ENCODE results near the gene SLC2A9.

SLC2A9 gene

DNA sequence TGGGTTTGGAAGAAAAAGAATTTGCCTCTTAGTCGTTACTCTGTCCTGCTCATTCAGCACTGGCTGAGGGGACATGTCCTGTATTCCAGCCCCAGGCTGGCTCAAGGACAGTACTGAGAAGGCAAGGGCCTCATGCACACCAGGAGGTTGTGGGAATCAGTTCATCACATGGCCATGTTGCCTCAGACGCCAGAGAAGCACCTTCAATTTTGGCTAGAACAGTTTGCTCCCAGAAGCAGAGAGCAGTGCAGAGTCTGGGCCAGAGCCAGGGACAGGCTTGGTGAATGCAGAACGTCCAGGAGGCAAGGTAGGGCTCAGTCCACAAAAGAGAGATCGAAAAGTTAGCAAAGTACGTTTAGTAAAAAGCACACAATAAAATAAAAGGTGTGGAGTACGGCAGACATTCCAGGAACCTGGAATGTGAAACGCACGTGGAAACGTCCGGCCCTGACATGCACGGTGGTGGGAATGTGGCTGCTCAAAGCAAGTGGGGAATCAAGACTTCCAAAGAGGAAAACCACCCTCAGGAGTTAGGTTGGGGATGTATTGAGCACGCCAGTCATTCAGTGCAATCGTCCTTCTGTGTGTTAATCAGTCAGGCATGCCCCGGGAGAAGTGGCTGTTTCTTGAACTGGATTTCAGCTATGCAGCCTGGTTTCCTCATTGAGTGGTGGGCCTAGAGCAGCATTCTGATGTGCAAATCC is 1.2 kb upstream of the SLC2A9 start:
- no peak for DNase-seq (ENCODE audit: extremely low read depth, insufficient read length)
- H3K36me3 ChIP-seq (ENCODE audit: control insufficient read depth, insufficient read depth, low read length): no peaks in the 10 kb centered on the region
- no peaks in the 10 kb centered on the region; the same call in 1 of the 2 replicates for H3K27me3 ChIP-seq (replicated peaks; ENCODE audit: control insufficient read depth, insufficient read depth, low read length)
- no peak overlapping the region for H3K4me3 ChIP-seq (replicated peaks; ENCODE audit: low read depth, low read length)
- TF ChIP-seq, protein P1, sequence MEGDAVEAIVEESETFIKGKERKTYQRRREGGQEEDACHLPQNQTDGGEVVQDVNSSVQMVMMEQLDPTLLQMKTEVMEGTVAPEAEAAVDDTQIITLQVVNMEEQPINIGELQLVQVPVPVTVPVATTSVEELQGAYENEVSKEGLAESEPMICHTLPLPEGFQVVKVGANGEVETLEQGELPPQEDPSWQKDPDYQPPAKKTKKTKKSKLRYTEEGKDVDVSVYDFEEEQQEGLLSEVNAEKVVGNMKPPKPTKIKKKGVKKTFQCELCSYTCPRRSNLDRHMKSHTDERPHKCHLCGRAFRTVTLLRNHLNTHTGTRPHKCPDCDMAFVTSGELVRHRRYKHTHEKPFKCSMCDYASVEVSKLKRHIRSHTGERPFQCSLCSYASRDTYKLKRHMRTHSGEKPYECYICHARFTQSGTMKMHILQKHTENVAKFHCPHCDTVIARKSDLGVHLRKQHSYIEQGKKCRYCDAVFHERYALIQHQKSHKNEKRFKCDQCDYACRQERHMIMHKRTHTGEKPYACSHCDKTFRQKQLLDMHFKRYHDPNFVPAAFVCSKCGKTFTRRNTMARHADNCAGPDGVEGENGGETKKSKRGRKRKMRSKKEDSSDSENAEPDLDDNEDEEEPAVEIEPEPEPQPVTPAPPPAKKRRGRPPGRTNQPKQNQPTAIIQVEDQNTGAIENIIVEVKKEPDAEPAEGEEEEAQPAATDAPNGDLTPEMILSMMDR (IDR thresholded peaks at IDR 0.05; ENCODE audit: insufficient read depth, low read length, poor library complexity, severe bottlenecking): no peak

DNA sequence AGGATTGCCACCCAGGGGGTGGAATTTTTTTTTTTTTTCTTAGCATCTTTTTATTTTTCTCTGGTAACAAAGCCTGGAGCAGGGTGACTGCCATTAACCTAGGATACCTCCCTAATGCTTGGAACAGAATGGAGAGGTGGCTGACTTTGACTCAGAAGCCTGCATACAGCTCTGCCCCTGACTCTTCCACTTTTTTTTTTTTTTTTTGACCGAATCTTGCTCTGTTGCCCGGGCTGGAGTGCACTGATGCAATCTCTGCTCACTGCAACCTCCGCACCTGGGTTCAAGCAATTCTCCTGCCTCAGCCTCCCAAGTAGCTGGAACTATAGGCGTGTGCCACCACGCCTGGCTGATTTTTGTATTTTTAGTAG is 341 bp upstream of the SLC2A9 start:
- Histone ChIP-seq H3K36me3 (ENCODE audit: control insufficient read depth, insufficient read depth, low read length) (no peaks in the 10 kb centered on the region), H3K4me3 (replicated peaks; ENCODE audit: low read depth, low read length) (no peak overlapping the region), H3K27me3 (replicated peaks; ENCODE audit: control insufficient read depth, insufficient read depth, low read length) (no peaks in the 10 kb centered on the region; the same call in 1 of the 2 replicates)
- TF ChIP-seq, protein P1 (IDR thresholded peaks at IDR 0.05; ENCODE audit: insufficient read depth, low read length, poor library complexity, severe bottlenecking): no peak
- no peak for DNase-seq (ENCODE audit: extremely low read depth, insufficient read length)

DNA sequence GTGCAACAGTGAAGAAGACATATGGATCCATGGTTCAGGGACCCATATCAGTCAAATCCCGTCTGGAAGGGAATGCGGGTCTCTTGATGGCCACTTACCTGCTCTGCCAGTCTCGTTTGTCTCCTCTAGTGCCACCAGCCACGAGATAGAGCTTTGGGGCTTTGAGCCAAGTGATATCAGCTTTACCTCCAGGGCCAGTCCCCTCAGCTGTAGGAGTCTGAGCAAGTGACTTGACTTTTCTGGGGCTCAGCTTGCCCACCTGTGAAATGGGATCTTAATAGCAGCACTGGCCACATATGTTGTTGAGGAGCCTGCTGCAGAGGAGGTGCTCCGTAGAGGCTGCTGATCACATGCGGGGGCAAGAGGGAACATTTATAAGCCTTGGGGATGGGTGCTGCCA is 1.2 kb downstream of the SLC2A9 start:
- no peaks in the 10 kb centered on the region for H3K36me3 ChIP-seq (ENCODE audit: control insufficient read depth, insufficient read depth, low read length)
- TF ChIP-seq, protein P1 (IDR thresholded peaks at IDR 0.05; ENCODE audit: insufficient read depth, low read length, poor library complexity, severe bottlenecking): no peak
- no peak for DNase-seq (ENCODE audit: extremely low read depth, insufficient read length)
- no peaks in the 10 kb centered on the region for H3K27me3 ChIP-seq (replicated peaks; ENCODE audit: control insufficient read depth, insufficient read depth, low read length)
- H3K4me3 ChIP-seq (replicated peaks; ENCODE audit: low read depth, low read length): no peak overlapping the region

DNA sequence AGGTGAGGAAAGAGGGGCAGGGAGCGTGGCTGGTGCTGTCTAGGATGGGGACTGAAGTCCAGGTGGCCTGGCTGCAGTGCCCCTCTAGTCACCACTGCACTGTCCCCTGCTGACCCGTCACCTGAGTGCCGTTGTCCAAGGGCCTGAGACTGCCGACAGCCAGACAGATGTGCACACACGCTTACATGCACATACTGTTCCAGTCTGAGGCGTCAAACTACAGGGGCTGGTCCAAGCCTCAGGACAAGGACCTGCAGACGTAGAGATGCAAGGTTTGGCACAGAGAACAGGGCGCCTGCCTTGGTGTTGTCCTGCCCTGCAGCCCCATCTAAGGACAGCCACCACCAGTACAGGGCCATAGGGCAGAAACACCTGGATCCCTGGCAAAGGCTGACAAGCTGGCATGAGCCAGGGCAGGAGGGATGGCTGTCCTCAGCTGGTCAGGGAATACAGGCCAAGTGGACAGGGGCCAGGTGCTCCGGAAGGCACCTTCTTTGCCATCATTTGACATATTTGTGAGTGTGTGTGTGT is 1.7 kb downstream of the SLC2A9 start:
- H3K36me3 ChIP-seq (ENCODE audit: control insufficient read depth, insufficient read depth, low read length): no peaks in the 10 kb centered on the region
- TF ChIP-seq, protein P1 (IDR thresholded peaks at IDR 0.05; ENCODE audit: insufficient read depth, low read length, poor library complexity, severe bottlenecking): no peak
- no peak for DNase-seq (ENCODE audit: extremely low read depth, insufficient read length)
- H3K4me3 ChIP-seq (replicated peaks; ENCODE audit: low read depth, low read length): peak overlapping the region; percentile 74
- H3K27me3 ChIP-seq (replicated peaks; ENCODE audit: control insufficient read depth, insufficient read depth, low read length): no peaks in the 10 kb centered on the region

DNA sequence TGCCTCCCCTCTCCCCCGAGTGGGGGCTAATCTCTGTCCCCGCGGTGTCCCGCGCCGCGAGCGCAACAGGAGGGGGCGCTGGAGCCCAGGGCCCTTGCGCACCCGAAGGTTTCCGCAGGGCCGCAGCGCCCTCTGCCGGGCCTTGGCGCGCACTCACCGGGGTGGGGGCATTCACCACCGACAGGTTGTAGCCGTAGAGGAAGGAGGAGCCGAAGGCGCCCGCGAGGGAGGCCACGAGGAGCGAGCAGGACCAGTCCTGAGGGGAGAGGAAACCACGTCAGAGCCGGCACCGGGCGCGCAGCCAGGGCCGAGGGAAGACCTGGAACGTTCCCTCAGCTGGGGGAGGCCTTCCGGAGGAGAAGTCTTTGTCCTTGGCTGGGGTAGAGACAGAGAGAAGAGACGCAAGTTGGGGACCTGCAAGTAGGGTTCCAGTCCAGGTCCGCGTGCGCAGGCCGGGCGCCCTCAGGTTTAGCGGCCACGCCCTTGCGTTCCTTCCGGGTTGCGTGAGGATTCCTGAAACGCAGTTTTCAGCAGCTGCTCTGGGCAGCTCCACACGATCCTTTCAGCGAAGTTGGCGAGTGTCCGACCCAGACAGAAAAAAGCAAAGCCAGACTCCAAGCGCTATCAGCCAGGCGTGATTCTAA is 2.4 kb downstream of the SLC2A9 start:
- peak overlapping the region; percentile 74 for H3K4me3 ChIP-seq (replicated peaks; ENCODE audit: low read depth, low read length)
- no peaks in the 10 kb centered on the region for H3K36me3 ChIP-seq (ENCODE audit: control insufficient read depth, insufficient read depth, low read length)
- H3K27me3 ChIP-seq (replicated peaks; ENCODE audit: control insufficient read depth, insufficient read depth, low read length): no peaks in the 10 kb centered on the region
- peak; percentile 94 for DNase-seq (ENCODE audit: extremely low read depth, insufficient read length)
- TF ChIP-seq, protein P1 (IDR thresholded peaks at IDR 0.05; ENCODE audit: insufficient read depth, low read length, poor library complexity, severe bottlenecking): peak; percentile 99
